ENCODE results near the gene S100A13.

DNA sequence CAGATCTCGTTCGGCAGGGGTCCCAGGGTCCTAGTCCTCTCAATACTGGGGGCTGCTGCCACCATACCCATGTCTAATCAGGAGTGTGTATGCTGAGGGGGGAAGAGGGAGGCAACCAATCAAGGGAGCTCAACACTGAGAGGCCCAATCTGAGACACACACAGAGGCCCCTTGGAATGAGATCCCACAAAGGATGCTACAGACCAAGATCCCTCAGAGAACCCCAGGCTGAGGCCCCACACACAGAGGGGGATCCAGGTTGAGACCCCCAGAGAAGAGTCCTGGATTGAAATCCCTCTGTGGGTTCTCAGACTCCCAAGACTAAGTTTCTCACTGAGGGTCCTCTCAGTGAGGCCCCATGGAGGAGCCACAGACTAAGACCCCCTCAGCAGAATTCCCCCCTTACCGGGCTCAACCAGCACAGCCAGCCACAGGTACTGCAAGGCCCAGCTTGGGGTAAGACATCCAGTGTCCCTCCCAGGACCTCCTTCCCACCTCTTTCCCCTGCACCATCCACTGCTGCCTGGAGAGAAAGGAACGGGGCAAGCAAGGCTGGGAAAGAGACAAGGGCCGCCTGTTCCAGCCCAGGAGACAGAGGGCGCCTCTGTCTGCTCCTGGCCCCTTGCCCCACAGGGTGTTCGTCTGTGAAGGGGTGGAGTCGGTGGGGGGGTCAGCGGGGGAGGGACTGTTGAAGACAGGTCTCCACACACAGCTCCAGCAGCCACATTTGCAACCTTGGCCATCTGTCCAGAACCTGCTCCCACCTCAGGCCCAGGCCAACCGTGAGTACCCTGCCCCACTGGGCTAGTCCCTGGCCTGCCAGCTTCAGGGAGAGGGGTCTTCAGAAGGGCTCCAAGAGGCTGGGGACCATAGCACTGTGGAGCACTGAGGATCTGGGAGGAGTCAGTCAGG is 666 bp upstream of the S100A13 start, which contains the start of gene S100A1:
- TF ChIP-seq, protein P1, sequence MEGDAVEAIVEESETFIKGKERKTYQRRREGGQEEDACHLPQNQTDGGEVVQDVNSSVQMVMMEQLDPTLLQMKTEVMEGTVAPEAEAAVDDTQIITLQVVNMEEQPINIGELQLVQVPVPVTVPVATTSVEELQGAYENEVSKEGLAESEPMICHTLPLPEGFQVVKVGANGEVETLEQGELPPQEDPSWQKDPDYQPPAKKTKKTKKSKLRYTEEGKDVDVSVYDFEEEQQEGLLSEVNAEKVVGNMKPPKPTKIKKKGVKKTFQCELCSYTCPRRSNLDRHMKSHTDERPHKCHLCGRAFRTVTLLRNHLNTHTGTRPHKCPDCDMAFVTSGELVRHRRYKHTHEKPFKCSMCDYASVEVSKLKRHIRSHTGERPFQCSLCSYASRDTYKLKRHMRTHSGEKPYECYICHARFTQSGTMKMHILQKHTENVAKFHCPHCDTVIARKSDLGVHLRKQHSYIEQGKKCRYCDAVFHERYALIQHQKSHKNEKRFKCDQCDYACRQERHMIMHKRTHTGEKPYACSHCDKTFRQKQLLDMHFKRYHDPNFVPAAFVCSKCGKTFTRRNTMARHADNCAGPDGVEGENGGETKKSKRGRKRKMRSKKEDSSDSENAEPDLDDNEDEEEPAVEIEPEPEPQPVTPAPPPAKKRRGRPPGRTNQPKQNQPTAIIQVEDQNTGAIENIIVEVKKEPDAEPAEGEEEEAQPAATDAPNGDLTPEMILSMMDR (IDR thresholded peaks at IDR 0.05), result no peak
- no peak for TF ChIP-seq POLR2A (IDR thresholded peaks at IDR 0.05)
